ENCODE measurements around the gene PTMS. TPM values are rescaled to one million over a fixed set of nuclear protein-coding genes. Genes with fewer than 3 reads are reported as not detected.

Gene PTMS
- total and polyA plus RNA-seq, 9 of the 15 experiments (the other 6 are each of a cell fraction or from before 2014, with no cell fraction given): 5.1 to 287 (median 78.5) TPM

GRCh38 chr12:6778574-6779550 is 12.7 kb downstream of the PTMS start (continued):
- TF ChIP-seq, protein P1, sequence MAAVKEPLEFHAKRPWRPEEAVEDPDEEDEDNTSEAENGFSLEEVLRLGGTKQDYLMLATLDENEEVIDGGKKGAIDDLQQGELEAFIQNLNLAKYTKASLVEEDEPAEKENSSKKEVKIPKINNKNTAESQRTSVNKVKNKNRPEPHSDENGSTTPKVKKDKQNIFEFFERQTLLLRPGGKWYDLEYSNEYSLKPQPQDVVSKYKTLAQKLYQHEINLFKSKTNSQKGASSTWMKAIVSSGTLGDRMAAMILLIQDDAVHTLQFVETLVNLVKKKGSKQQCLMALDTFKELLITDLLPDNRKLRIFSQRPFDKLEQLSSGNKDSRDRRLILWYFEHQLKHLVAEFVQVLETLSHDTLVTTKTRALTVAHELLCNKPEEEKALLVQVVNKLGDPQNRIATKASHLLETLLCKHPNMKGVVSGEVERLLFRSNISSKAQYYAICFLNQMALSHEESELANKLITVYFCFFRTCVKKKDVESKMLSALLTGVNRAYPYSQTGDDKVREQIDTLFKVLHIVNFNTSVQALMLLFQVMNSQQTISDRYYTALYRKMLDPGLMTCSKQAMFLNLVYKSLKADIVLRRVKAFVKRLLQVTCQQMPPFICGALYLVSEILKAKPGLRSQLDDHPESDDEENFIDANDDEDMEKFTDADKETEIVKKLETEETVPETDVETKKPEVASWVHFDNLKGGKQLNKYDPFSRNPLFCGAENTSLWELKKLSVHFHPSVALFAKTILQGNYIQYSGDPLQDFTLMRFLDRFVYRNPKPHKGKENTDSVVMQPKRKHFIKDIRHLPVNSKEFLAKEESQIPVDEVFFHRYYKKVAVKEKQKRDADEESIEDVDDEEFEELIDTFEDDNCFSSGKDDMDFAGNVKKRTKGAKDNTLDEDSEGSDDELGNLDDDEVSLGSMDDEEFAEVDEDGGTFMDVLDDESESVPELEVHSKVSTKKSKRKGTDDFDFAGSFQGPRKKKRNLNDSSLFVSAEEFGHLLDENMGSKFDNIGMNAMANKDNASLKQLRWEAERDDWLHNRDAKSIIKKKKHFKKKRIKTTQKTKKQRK (IDR thresholded peaks at IDR 0.05; ENCODE audit: borderline replicate concordance, low read depth, low read length): no peak
- TF ChIP-seq JUNB (CRISPR knock-in tag; conservative IDR thresholded peaks at IDR 0.05): no peak
- TF ChIP-seq CBFA2T3 (IDR thresholded peaks at IDR 0.05): peak; percentile 49; the same call in 1 of the 2 replicates
- TF ChIP-seq NBN (IDR thresholded peaks at IDR 0.05; ENCODE audit: low read depth): 0 out of 2 replicates have a peak, but pooled peaks have one; percentile 52
- no peak for TF ChIP-seq FOXM1 (IDR thresholded peaks at IDR 0.05; ENCODE audit: low read depth)
- no peak for TF ChIP-seq FOXM1 (CRISPR knock-in tag; IDR thresholded peaks at IDR 0.05; ENCODE audit: low read depth)
- peak; percentile 55; the same call in 1 of the 2 replicates for TF ChIP-seq KLF16 (IDR thresholded peaks at IDR 0.05)
- TF ChIP-seq ELF2 (CRISPR knock-in tag; IDR thresholded peaks at IDR 0.05): no peak
- TF ChIP-seq HIVEP1 (CRISPR knock-in tag; IDR thresholded peaks at IDR 0.05): no peak
- TF ChIP-seq DNMT1 (IDR thresholded peaks at IDR 0.05): no peak
- no peak for TF ChIP-seq U2AF1 (optimal IDR thresholded peaks at IDR 0.05; ENCODE audit: low read depth, low read length)
- TF ChIP-seq CHD1 (IDR thresholded peaks at IDR 0.05; ENCODE audit: low read length): no peak
- peak; percentile 89 for TF ChIP-seq EP400 (IDR thresholded peaks at IDR 0.05)
- no peak for TF ChIP-seq ZNF318 (IDR thresholded peaks at IDR 0.05; ENCODE audit: borderline replicate concordance in 1 of 2, low read depth in 1 of 2)
- TF ChIP-seq, protein P2, sequence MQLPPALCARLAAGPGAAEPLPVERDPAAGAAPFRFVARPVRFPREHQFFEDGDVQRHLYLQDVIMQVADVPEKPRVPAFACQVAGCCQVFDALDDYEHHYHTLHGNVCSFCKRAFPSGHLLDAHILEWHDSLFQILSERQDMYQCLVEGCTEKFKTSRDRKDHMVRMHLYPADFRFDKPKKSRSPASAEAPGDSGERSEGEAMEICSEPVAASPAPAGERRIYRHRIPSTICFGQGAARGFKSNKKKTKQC (CRISPR knock-in tag; IDR thresholded peaks at IDR 0.05): no peak
- peak; percentile 69; the same call in 1 of the 2 replicates for TF ChIP-seq DPF2 (IDR thresholded peaks at IDR 0.05)

Data from K562 (cell line).